HG02870 (cell line): ENCODE results near the gene ELFN1.

ENCODE experiments used
- ATAC-seq: cut with Tn5 transposase; IDR thresholded peaks from one replicate; pipeline ENCODE4 v1.9.1; 2021; ENCODE audit warnings: mild to moderate bottlenecking, moderate library complexity; ENCODE audit not compliant: unreplicated experiment

The ELFN1 gene

DNA sequence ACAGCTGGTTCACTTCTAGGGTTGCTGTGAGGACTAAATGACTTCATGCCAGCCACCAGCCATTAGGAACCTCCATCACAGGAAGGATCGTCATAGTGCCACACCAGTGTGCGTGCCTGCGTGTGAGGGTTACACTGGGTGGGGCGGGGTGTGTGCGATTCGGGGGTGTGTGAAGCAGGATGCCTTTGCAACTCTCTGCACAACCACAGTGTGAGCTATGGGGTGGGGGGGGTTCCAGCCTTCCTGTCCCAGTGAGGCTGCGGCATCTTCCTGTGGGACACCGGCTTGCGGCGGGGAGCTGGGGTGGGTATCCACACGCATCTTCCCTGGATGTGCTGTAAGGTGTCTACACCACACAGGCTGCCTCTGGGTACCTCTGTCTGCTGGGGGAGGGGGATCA is 6.9 kb upstream of the ELFN1 start:
- ATAC-seq = no peak

DNA sequence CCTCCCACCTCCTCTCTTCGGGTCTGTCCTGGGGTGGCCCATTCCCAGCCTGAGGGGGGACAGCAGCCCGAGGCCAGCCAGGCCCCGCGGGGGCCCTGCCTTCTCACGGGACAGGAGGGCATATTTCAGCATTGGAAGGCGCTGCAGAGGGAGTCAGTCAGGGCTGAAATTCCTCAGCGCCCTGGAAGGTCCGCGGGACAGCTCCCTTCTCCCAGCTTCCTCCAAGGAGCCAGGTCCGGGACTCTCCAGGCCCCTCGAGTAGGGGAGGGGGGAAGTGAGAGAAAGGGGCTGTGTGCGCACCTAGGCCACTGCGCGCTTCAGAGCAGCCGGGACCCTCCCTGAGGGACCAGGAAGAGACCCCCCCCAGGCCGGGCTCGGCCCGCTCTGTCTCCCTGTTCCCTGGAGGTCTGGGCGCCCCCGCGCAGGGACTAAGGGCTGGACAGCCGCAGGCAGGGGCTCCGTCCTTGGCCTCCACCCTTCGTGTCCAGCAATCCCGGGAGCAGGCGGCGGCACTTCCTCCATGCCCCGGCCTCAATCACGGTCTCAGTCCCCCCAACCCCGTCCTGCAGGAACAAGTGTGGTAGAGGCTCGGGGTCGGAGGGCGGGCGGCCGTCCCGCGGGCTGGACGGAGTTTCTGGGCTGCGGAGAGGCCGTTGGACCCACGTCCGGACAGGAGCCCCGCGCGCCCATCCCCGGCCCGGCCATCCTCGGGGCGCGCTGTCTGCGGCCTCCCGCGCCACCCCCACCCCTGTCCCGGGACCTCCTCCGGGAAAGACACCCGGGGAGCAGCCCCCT is 6.0 kb upstream of the ELFN1 start:
- no peak for ATAC-seq

- no peak for ATAC-seq
Measured at GRCh38 chr7:1664711-1665548, 5.1 kb upstream of the ELFN1 start.

GRCh38 chr7:1665549-1666316 is 4.3 kb upstream of the ELFN1 start:
- ATAC-seq = no peak

- no peak for ATAC-seq
Measured at GRCh38 chr7:1666317-1666822, 3.7 kb upstream of the ELFN1 start.

GRCh38 chr7:1666823-1667565 is 3.1 kb upstream of the ELFN1 start:
- ATAC-seq = no peak

DNA sequence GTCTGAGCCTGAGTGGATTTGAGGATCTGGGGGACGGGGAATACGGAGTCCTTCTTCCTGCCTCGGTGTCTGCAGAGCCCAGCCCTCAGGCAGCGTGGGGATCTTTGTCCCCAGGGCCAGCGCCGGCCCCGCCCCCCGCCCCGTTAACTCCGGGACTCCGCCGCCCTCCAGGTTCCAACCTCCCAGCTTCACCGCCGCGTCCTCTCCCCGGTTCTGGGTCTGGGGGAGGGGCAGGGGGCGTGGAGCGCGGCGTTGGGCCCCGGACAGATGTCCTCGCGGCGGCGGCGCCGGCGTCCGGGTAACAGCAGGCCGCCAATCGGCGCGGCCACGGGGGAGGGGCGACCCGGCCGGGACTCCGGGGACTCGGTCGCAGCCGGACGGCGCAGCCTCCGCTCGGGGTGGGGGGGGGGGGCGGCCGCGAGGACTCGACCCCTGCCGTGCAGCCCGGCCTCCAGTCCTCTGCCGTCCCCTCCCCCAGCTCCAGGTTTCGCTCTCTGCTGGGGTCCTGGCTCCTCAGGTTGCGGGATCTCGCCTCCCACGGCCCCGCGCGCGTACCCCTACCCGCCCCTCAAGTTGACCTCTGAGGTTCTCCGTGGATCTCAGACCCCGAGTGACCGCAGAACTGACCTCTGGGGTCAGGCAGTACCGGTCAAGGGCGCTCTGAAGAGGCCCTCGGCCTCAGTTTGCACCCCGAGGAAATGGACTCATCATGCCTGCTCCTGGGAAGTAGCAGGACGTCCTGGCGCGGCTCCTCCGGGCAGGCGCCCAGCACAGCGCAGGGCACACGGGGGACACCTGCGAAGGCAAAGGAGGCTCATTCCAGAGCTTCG is 2.3 kb upstream of the ELFN1 start:
- no peak for ATAC-seq

GRCh38 chr7:1668396-1669063 is 1.5 kb upstream of the ELFN1 start:
- ATAC-seq = no peak

- no peak for ATAC-seq
Measured at GRCh38 chr7:1669064-1669951, 769 bp upstream of the ELFN1 start.

DNA sequence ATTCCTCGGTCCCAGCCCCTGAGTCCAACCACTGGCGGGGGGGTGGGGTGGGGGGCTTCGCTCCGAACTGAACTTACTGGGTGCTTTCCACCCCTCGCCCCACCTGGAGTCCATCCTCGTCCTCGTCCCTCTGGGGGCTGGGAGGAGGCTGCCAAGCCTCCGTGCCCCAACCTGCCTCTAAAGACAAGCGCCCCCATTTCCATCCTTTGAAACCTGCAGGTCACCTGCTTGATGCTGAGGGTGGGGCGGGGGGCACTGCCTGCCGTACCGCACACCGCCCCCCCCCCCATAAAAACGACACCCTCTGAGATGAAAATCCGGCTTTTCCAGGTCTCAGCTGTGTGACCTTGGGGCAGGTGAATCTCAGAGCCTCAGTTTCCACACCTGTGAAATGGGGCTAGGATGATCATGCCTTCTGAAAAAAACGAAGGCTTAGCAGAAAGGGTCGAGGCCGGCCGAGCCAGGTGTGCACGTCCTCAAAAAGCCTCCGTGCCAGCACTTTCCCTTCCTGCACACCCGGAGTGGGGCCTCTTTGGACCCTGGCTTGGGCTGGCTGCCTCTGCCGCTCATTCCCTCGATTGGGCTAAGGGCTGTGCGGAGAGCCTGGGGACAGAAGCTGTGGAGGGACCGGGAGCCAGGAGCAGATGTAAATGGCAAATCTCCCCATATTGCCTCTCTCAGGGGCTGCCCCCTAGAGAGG is 967 bp downstream of the ELFN1 start:
- ATAC-seq = no peak

DNA sequence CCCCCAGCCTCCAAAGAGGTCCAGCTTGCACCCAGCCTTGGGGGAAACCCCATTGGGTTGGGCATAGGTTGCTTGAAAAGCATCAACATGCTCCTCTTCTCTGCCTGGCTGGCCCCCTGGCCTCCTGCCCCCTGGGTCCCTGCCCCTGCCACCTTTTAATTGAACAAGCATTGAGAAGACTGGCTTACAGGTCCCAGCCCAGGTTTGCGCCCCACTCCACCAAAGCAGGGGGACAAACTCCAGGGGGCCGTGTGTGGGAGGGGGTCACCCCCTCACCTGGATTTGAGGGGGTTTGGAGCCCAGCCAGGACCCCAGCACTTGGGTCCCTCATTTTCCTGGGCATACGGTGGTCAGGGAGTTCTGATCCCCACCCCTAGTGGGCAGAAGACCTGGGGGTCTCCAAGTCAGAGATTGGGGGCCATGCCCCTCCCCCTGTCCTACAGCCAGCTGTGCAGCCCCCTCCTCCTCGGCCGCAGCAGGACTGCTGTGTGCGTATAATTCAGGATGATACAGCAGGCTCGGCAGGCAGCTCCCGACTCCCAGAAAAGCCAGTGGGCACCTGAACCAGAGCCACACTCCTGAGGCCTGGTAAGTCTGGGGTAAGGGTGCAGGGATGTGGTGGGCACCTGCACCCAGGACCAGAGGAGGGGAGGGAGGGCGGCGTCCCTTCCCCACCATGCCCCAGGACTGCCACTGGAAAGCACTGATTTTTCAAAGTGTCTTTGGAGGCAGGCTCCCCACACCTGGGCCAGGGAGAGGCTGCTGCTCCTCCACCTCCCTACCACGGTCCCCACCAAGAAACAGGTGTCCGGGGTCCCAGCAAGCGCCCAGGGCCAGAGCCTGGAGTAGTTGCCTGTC is 1.7 kb downstream of the ELFN1 start:
- ATAC-seq = no peak

- ATAC-seq = no peak
Measured at GRCh38 chr7:1672851-1673486, 2.9 kb downstream of the ELFN1 start.

DNA sequence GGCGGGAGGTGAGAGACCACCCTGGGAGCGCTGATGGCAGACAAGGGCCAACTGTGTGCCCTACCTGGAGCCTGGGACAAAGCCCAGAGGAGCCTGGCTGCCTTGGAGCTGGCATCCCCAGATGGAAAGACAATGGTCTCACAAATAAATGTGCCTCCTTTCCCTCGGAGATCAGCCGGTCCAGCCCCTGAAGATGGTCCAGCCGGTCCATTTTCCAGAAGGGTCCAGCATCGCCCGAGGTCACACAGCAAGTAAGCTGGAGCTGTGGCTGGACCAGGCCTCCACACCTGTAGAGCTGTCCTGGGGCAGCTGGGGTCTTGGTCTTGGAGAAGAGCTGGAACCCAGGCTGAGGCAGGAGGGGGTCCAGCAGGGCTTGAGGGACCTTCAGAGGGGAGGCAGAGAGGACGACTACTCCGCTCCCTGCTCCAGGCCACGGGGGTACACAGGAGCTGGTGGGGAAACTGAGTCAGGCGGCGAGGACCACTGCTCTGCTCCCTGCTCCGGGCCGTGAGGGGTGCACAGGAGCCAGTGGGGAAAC is 3.6 kb downstream of the ELFN1 start:
- no peak for ATAC-seq

DNA sequence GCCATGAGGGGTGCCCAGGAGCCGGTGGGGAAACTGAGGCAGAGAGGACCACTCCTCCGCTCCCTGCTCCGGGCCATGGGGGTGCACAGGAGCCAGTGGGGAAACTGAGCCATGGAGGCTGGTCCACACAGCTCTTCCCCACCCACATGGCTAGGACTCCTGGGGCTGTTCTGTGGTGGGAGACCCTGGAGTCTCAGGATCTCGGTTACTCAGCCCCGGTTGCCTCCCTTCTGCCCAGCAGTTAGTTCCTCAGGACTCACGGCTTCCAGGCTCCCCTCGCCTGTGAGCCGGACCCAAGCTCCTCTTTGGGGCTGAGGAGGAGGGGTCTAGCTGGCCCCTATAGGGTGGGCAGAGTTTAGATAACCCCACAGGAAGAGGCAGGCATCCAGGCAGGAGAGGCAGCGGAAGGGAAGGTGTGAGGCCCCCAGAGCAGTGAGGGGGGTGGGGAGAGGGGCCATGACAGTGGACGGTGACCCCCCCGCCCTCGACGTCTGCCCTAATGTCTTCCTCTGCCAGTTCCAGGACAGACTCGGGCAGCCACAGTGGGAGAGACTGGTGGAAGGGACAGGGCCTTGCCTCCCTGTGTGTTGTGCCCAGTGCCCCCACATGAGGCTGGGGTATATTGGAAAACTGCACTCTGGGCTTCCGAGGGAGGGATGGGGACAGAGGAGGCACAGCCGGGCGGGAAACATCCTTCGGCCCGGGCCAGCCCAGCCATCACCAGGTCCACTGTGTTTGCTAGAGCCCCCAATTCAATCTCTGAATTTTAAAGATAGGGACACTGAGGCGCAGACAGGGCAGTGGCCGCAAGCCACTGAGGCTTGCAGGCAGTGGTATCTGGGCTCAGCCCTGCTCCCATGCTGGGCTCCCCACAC is 4.3 kb downstream of the ELFN1 start:
- ATAC-seq = no peak
